Measurements from ENCODE around the gene MYO18A.
"Not testable (repeated sequence)": the region's sequence is repeated elsewhere in the genome, so short reads cannot be mapped to it uniquely, and the experiment has no call there.

MYO18A gene

DNA sequence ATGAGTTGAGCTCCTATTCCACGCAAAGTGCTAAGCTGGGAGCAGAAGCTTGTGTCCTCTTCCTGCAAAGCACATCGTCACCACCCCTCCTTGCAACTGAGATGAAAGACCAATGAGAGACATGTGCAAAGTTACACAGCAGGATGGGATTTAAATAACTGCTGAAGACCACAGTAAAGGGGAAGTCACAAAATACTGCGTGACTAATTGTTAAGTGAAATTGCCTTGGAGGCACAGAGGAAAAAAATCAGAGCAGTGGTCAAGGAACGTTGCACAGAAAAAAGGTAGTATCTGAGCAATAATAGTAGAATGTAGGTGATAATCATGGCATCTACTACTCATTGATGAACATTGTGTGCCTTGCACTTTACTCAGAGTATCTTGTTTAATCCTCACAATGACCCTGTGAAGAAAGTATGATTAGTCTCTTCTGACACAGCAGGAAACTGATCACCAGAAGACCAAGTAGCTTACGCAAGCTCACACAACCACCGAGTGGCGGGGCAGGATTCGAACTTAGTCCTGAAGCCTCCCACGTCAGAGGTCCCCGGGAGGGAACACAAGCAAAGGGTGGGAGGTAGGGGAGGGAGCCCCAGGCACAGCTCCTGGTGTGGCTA, 15.4 kb upstream of the MYO18A start:
- no peak for DNase-seq

DNA sequence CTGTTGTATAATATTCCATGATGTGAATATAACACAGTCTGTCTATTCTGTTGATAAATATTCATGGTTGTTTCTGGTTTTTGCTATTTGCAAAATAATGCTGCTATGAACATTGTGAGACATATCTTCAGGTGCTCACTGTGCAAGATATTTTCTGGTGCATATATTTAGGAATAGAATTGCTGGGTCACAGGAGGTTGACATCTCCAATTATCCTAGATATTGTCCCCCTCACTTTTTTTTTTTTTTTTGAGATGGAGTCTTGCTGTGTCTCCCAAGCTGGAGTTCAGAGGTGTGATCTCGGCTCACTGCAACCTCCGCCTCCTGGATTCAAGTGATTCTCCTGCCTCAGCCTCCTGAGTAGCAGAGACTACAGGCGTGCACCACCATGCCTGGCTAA, 14.5 kb upstream of the MYO18A start:
- no peak for DNase-seq

DNA sequence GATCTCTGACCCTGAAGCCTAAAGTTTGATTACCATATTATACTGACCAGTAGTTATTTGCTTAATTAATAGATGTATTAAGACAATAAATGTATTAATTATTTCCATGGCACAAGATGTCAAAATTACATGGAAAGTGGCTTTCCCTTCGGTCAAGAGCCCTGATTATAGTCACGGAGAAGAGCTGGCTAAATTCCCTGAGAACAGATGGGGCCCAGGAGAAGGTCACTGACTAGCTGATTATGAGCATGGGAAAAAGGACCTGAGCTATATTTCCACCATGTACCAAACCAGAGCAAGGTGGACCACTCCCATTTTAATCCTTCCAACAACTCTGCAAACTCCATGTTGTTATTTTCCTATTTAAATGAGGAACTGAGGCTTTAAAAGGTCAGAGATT, 12.9 kb upstream of the MYO18A start:
- no peak for DNase-seq

DNA sequence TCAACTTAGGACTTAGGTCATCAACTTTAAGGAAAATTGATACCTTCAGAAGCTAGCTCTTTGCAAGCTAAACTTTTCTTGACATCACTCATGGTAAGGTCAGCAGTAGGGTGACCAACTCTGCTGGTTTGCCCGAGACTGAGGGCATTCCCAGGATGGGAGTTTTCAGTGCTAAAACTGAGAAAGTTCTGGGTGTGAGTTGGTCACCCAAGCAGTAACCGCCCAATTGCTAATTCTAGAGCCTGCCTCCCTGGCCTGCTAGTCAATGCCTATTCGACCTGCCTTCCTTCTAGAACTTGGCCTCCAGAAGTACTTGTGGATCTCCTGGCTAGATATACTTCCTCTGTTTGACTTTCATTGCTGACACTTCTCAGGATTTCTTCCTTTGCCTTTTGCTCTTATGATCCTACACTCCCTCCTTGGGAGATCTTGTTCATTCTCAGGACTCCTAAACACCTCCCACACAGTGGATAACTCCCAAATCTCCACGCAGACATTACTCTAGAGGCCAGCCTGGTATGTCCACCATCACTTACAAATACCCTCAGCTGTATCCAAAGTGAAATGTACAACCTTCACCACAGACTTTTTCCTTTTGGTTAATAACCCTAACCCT, 10.5 kb upstream of the MYO18A start:
- DNase-seq: no peak

DNA sequence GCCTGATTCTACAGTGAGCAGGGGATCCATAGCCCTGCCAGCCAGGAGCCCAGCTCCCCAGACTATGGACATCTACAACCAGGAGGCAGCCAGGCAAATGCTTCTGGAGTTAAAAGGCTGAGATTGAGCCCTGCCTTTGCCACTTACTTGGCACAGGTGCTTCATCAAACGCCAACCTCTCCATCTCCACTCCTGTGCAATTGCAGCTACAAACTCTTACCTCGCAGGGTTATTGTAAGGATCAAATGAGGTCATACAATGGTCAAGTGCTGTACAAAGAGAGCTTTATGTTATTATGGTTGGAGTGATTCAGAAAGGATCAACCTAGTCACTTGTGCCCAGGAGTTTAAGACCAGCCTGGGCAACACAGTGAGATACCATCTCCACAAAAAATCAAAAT, 9.8 kb upstream of the MYO18A start:
- no peak for DNase-seq

DNA sequence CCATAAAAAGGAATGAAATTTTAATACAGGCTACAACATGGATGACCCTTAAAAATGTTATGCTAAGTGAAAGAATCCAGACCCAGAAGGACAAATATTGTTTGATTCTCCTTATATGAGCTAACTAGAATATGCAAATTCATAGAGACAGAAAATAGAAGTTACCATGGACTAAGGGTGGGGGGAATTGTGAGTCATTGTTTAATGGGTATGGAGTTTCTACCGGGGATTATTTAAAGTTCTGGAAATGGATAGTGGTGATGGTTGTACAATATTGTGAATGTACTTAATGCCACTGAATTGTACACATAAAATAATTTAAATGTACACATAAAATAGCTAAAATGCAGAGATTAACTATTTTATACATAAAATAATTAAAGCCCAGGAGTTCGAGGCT, 9.2 kb upstream of the MYO18A start:
- no peak for DNase-seq

DNA sequence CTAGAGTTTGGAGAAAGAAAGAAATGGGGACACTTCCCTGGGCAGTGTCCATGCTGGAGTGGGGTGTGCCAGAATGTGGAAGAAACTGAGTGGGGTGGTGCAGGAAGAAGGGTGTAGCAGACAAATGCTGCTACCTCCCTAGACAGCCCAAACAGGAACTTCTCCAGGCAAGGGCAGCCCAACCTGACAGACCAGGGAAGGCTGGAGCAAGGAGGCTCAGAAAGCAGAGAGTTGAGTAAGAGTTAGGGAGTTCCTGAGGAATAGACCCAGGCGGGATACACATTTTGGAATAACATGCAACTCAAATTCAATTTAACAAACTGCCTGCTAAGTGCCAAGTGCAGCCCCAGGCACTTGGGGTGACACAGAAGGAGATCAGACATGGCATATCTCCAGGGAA, 1.0 kb upstream of the MYO18A start:
- DNase-seq: no peak

DNA sequence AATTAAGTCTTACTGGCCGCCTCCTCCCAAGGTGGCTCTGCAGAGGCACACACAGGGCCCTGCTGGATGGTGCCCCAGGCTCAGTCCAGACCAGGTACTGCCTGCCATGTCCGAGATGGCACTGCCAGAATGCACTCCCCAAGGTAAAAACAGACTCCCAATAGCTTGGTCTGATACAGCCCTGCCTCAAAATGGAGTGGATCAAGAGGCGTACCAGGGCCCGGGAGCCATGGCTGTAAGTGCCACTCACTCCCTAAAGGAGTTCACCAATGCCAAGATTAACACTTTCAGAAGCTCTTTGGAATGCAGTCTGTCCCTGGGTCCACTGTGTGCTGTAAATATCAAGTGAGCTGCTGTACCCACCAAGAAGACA, 576 bp upstream of the MYO18A start:
- DNase-seq: no peak

DNA sequence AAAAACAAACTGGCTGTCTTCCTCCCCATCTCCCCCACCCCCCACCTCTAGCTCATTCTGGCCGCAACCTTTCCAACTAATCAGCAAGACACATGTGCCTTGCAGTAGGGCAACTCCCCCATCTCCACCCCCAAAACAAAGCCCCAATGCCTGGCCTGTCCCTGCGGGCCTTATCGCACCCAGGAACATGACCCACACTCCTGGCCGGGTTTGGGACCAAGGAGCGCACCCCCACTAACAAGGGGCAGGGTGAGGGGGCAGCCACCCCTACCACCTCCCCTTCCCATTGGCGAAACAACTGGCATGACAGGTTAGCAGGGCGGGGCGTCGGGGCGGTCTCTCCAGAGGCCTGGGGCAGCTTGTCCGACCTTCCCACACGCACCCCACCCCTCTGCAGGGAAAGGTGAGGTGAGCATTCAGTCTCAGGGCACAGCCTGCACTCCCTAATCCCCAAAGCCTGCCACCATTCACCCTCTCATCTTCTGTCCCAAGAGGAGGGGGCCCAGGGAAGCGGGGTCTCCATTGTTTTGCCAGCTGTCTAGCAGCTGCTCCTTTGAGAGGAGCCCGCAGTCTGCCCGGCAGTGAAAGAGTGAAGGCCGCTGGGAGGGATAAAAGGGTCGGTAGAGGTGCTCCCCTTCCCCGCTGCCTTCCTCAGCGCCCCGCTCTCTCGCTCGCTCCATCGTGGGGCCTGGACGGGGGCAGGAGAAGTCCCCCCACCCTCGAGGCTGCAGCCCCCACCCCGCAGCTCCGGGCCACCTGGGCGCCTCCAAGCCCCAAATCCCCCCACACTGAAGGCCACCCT, 765 bp downstream of the MYO18A start:
- no peak for DNase-seq

DNA sequence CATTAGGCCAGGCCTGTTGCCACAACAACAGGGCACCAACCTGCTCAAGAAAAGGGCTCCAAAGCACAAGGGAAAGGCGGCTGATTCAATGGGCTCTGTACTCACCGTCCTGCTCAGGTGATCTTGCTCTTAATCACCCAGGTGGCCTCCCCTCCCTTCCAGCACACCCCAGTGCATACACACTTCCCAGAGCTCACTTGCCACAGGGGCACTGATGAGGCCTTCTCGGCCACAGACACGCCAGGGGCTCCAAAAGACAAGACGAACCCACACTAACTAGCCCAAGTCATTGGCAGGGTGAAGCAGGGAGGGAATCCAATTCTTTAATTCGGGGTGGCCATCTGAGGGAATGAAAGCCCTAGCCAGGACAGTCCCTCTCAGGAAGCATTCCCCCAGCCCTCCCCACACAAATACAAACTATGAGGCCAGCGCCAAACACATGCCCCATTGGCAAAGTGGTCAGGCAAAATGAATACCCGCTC, 1.4 kb downstream of the MYO18A start:
- no peak for DNase-seq

DNA sequence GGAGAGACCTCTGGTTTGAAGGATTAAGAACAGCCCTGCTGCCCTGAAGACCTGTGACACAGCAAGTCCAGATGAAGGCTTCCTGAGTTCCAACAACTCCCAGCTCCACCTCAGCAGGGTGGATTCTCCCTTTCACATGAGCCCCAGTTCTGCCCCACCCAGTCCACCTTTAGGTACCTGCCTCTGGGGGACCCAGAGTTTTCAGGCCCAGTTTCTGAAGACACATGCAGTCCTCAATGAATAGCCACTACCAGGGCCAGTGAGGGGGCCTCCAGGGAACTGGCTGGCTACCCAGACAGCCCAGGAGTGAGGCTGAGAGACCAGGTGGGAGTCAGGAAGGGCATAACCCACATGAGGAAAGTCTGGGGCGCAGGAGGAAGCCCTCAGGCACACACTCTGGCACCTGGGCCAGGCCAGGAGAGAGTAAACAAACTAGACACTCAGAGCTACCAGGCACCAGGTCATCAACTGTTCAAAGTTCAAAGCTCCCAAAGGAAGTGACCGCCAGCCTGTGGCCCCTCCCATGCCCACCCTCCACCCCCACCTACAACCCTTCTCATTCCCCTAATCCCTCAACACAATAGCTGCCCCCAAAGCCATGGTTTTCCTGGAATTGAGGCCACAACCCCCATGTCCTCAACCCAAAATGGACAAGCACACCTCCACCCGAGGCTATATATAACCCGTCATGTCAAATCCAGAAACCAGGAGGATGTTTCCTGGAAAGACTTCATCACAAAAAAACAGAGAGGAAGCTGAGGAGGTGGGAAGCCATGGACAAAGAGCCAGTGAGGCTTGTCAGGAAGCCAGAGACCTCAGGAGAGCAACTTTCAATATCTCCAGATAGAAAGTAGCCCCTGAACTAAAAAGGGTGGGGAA, 2.1 kb downstream of the MYO18A start:
- DNase-seq: no peak

DNA sequence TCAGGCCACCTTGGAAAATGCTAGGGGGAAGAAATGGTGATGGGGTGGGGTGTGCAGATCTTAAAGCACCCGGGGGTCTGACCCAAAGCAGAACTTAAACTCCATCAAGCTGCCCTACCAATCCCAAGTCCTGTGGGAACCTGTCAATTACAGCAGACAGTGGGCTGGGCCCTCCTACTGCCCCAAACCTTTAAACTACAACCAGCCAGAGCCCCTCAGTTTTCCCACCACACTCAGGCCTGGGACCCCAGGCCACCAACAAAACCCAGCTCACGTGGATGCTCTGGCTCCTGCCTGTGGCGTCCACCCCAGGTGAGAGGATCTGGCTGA, 2.7 kb downstream of the MYO18A start:
- no peak for DNase-seq

DNA sequence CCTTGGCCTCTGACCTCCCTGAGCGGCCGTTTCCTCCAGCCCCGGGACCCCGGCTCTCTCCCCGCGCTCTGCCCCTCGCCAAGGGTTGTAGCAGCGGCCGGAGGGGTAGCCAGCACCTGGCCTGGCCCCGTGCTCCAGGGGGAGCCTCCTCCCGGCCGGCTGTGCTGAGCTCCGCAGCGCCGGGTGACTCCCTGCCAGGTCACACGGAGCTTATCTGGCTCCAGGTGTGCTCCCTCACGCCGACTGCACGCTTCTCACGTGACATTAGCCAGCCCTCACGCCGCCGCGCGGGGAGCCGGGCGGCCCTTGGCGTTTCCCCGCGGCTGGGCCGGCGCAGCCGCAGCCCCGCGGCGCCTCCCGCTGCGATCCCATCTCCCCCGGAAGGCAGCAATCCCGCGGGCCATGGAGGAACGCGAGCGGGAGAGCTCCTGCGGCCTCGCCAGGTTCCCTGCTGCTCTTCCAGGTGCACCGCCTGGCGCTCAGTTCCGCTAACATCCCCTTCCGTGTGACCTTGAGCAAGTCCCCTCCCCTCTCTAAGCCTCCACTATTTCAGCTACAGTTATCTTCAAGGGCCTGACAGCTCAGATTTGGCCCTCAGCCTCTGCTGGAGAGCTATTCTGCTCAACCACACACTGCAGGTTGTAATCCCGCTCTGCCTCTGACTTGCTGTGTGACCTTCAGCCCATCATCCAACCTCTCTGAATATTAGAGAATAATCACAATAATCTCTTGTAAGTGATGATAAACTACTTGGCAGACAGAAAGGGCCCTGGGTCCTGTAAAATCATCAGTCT, 3.4 kb downstream of the MYO18A start:
- DNase-seq: peak; percentile 29 to 53 (median 47)

DNA sequence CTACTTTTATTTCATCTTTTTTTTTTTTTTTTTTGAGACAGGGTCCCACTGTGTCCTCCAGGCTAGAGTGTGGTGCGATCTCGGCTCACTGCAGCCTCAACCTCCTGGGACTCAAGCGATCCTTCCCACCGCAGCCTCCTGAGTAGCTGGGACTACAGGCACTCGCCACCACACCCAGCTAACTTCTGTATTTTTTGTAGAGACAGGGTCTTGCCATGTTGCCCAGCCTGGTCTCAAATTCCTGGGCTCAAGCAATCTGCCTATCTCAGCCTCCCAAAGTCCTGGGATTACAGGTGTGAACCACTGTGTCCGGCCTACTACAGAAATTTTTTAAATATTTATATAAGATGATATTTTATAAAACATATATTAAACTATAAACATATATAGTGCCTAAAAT, 4.8 kb downstream of the MYO18A start:
- DNase-seq: no peak

DNA sequence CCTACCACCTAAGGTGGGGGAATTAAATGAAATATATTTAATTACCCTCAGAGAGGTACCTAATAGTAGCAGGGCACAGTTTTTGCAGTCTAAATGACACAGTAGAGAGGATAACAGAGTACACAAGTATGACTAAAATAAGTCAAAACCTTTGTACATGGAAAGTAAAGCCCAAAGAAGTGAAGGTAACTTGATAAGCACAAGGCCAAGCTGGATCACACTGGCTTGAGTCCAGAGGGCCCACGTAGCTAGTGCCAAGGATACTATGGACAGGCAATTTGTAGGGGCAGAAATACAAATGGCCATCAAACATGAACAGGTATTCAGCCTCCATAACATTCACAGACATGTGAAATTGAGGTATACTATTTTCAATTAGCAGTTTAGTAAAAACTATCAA, 7.6 kb downstream of the MYO18A start:
- no peak for DNase-seq

DNA sequence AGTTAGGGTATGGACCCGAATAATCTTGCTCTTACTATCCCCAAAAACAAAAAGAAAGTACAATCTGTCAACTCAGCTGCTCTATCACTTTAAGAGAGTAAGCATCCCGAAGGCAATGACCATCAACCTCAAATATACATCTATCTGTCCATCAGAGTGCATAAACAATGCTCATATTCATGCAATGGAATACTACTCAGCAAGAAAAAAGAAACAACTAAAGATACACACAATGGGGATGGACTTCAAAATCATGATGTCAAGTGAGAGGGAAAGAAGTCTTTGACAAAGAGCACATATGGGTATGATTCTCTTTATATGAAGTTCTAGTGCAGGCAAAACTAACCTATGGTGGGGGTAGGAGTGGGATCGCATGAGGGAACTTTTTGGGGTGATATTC, 9.5 kb downstream of the MYO18A start:
- DNase-seq: no peak

DNA sequence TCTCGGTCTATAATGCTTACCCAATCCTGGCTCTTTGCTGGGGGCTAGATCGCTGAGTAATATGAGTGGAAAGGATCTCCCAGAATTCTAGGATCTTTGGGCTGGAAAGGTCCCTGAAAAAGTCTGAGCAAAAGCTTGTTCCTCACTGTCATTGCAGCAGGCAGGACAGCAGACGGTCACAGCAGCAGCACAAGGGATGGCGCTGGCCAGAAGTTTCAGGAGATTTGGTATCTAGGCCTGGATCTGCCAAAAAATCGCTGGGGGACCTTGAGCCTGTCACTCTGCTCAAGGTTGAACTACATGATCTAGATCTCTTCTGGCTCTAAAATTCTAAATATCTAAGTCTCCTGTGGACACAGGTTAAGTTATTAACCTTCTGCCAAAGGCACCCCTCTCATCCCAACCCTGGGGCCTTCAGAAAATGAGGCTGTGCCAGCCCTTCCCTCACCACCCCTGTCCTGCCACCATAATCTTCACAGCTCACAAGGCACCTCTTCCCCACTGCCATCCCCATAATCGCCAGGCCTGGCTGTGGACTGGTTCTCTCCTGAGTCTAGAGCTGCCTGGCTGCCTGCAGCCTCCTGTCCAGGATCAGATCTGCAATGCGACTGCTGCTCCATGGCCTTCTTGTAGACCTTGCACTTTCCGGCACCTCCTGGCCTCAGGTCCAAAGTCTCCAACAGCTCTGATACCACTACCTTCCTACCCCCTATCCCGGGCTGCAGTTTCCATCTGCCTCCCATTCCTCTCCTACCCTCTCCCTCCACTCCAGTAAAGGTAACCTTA, 10.2 kb downstream of the MYO18A start:
- DNase-seq: no peak

DNA sequence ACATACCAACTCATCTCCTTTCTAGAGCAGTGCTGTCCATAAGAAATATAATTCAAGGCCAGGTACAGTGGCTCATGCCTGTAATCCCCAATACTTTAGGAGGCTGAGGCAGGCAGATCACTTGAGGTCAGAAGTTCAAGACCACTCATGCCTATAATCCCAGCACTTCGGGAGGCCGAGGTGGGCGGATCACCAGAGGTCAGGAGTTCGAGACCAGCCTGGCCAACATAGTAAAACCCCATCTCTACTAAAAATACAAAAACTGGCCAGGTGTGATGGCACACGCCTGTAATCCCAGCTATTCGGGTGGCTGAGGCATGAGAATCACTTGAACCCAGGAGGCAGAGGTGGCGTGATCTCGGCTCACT, 11.5 kb downstream of the MYO18A start:
- not testable (repeated sequence) for DNase-seq

DNA sequence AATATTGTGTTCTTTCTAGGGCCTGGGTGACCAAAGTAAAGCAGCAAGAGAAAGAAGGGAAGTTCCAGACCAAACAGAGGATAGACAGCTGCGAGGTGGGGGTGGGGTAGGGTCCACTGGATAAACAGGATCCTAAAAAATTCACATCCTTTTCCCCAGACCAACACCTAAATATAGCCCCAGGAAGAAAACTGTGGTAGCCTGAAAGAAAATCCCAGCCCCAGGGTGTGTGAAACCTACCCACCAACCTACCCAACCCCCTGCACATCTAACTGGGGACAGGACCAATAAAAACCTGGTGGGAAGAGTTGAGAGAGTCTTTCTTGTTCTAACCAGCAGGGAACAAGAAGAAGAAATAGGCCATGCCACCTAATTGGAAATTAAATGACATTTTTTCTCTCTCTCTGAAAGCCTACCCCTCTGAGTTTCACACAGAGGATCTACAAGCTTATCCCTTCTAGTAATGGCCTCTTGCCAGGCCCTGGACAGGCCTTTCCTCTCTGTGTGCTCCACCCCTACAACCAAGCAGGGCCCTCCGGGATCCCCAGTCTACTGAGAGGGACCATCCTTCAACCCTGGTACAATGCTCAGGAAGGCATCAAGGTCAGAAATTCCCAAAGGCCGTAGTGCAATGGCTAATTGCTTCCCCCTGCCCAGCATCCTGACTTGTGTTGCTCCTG, 12.0 kb downstream of the MYO18A start:
- DNase-seq: no peak

DNA sequence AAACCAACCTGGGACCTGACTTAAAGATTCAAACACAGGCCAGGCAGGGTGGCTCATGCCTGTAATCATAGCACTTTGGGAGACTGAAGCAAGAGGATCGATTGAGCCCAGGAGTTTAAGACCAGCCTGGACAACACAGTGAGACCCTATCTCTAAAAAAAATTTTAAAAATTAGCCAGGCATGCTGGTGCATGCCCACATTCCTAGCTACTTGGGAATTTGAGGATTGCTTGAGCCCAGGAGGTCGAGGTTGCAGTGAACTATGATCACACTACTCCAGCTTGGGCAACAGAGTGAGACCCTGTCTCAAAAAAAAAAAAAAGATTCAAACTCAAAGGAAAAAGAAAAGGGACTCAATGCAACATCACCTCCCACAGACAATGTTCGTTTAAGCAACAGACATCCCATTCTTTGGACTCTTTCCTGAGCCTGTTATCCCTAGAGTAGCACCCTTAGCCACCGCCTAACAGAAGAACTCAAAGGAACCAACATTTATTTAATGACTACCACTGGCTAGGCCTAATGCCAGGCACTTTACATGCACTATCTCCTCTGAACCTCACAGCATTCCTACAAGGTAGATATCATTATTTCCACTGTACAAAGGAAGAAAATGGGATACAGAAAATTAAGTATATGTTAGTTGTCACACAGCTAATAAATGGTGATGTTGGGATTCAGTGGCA, 12.7 kb downstream of the MYO18A start:
- no peak for DNase-seq

DNA sequence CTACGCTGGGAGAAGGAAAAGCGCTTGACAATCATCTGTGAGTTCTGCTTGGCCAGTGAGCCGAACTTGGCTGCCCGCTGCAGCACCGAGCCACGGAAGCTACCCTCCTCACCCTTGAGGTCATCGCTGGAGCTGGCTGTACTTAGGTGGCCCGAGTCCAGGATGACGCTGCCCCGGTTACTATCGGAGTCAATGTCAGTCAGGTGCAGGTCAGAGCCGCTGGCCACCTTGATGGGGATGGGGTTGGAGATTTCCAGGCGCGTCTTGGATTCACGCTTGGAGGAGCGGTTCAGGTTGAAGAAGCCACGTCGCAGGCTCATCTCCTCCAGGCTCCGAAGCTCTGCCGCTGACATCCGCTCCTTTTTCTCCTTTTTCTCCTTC, 13.7 kb downstream of the MYO18A start:
- no peak for DNase-seq

All from T-helper 1 cell (primary cell).